CD14-positive monocyte (primary cell): ENCODE data around the gene ABCA3. TPM values are rescaled to one million over a fixed set of nuclear protein-coding genes. Genes with fewer than 3 reads are reported as not detected.

ENCODE experiments used
- DNase-seq, 3 donors: peaks; one replicate each; pipeline ENCODE4 v3.0.0-alpha.2; 2011 to 2022
- H2AFZ ChIP-seq: 2 replicates; pipeline ENCODE4 v1.6.0; 2012; ENCODE audit warnings: mild to moderate bottlenecking, low read depth, low read length, inconsistent platforms; ENCODE audit not compliant: insufficient read depth, poor library complexity, severe bottlenecking
- H3K27ac ChIP-seq, 2 donors: 1 replicate in 1 of 2; 2 replicates in 1 of 2; pipeline ENCODE4 v1.5.1; 2012 to 2013; ENCODE audit warnings: low read length in 2 of 2, control low read depth in 1 of 2, inconsistent platforms in 1 of 2, low read depth in 1 of 2, mild to moderate bottlenecking in 1 of 2
- H3K27me3 ChIP-seq, 2 donors: one replicate each; pipeline versions ENCODE4 v1.6.0 to v1.6.1; 2011 to 2013; ENCODE audit warnings: low read length in 2 of 2; ENCODE audit not compliant: control insufficient read depth in 2 of 2, insufficient read depth in 2 of 2
- H3K36me3 ChIP-seq, 2 donors: replicated peaks in 1 of 2; 1 replicate in 1 of 2; 2 replicates in 1 of 2; pipeline versions ENCODE4 v1.5.1 to v1.6.1; 2012 to 2013; ENCODE audit warnings: low read length in 2 of 2, control low read depth in 1 of 2, inconsistent platforms in 1 of 2, mild to moderate bottlenecking in 1 of 2; ENCODE audit not compliant: insufficient read depth in 2 of 2, control insufficient read depth in 1 of 2
- H3K4me1 ChIP-seq, 2 donors: 1 replicate in 1 of 2; 2 replicates in 1 of 2; pipeline versions ENCODE4 v1.5.1 to v1.6.1; 2012 to 2013; ENCODE audit warnings: low read length in 2 of 2, control low read depth in 1 of 2, inconsistent platforms in 1 of 2, mild to moderate bottlenecking in 1 of 2, moderate library complexity in 1 of 2; ENCODE audit not compliant: insufficient read depth in 2 of 2, control insufficient read depth in 1 of 2
- H3K4me2 ChIP-seq: replicated peaks from 2 replicates; pipeline ENCODE3; 2012; ENCODE audit warnings: low read length, moderate library complexity, mild to moderate bottlenecking; ENCODE audit not compliant: poor library complexity, severe bottlenecking; ENCODE audit errors: extremely low read depth
- H3K4me3 ChIP-seq, 3 experiments: fragments of 200-600 bp in 1 of 3; sonication (generic) in 1 of 3; replicated peaks in 1 of 3; 1 replicate in 2 of 3; 2 replicates in 1 of 3; pipeline ENCODE4 v1.5.1; 2011 to 2013; ENCODE audit warnings: low read length in 3 of 3, mild to moderate bottlenecking in 3 of 3, control low read depth in 2 of 3, low read depth in 2 of 3, inconsistent platforms in 1 of 3, moderate library complexity in 1 of 3
- H3K79me2 ChIP-seq: 2 replicates; pipeline ENCODE4 v1.6.0; 2012; ENCODE audit warnings: mild to moderate bottlenecking, control low read depth, inconsistent platforms, low read length, moderate library complexity; ENCODE audit not compliant: insufficient read depth
- H3K9ac ChIP-seq: 2 replicates; pipeline ENCODE4 v1.6.0; 2017; ENCODE audit warnings: low read length, mild to moderate bottlenecking; ENCODE audit not compliant: insufficient read depth, poor library complexity, severe bottlenecking
- H3K9me3 ChIP-seq, 2 donors: replicated peaks in 1 of 2; 1 replicate in 1 of 2; 2 replicates in 1 of 2; pipeline versions ENCODE4 v1.5.1 to v1.6.1; 2012 to 2013; ENCODE audit warnings: low read length in 2 of 2, control low read depth in 1 of 2; ENCODE audit not compliant: control insufficient read depth in 1 of 2, insufficient read depth in 1 of 2
- H4K20me1 ChIP-seq: 2 replicates; pipeline ENCODE4 v1.6.0; 2012; ENCODE audit warnings: mild to moderate bottlenecking, low read length, control low read depth, moderate library complexity; ENCODE audit not compliant: insufficient read depth
- H3K27ac Mint-ChIP-seq, 7 donors: one replicate each; pipeline ENCODE4 v1.8.0; 2020; ENCODE audit warnings: mild to moderate bottlenecking in 7 of 7, mixed read lengths in 7 of 7, moderate library complexity in 6 of 7, inconsistent platforms in 2 of 7
- H3K27me3 Mint-ChIP-seq, 3 donors: one replicate each; pipeline ENCODE4 v1.8.0; 2021 to 2022; ENCODE audit warnings: low read depth in 3 of 3, mild to moderate bottlenecking in 3 of 3, mixed read lengths in 3 of 3, moderate library complexity in 3 of 3, inconsistent platforms in 1 of 3
- H3K36me3 Mint-ChIP-seq, 2 donors: one replicate each; pipeline ENCODE4 v1.8.0; 2020; ENCODE audit warnings: mixed read lengths in 2 of 2, inconsistent platforms in 1 of 2, mild to moderate bottlenecking in 1 of 2
- H3K4me1 Mint-ChIP-seq: one replicate; pipeline ENCODE4 v1.8.0; 2020; ENCODE audit warnings: mild to moderate bottlenecking, mixed read lengths
- H3K4me3 Mint-ChIP-seq, 2 donors: one replicate each; pipeline ENCODE4 v1.8.0; 2020; ENCODE audit warnings: mild to moderate bottlenecking in 2 of 2, mixed read lengths in 2 of 2, moderate library complexity in 1 of 2
- H3K9me3 Mint-ChIP-seq, 7 donors: one replicate each; pipeline ENCODE4 v1.8.0; 2020 to 2022; ENCODE audit warnings: mixed read lengths in 7 of 7, mild to moderate bottlenecking in 6 of 7, moderate library complexity in 6 of 7, inconsistent platforms in 2 of 7
- CTCF ChIP-seq: fragments of 200-600 bp; IDR thresholded peaks from one replicate; pipeline ENCODE4 v1.8.0; 2022; ENCODE audit warnings: antibody characterized with exemption, mild to moderate bottlenecking
- WGBS: methylation state at CpG from one replicate; pipeline ENCODE4 v1.1.5; 2013; ENCODE audit warnings: missing lambda C conversion rate; ENCODE audit not compliant: insufficient coverage; 5-methylcytosine and 5-hydroxymethylcytosine counted together
- intact Hi-C, 2 donors: fragments of 100-400 bp; cut with micrococcal nuclease; formaldehyde crosslinking; loops; one replicate each; pipeline versions ENCODE4 v1.15.0 to v1.15.1; 2023
- polyA plus RNA-seq, 3 donors: library from polyadenylated mRNA; depleted of rRNA in 1 of 3; unstranded in 2 of 3; stranded (reverse) in 1 of 3; fragments of 300-500 nt in 2 of 3; fragments of >200 nt in 1 of 3; fragmentation: Illumina TruSeq in 2 of 3; gene quantifications; 1 replicate in 2 of 3; 2 replicates in 1 of 3; pipeline ENCODE4 v1.2.3, GENCODE V29; 2012 to 2021

The ABCA3 gene
- polyA plus RNA-seq, 3 donors: 0.06 to 1.2 (median 0.68) TPM

- no peak for DNase-seq
- 92% methylated on average over 14 of the region's 15 CpGs for WGBS
- peaks cover 8% of the 10 kb centered on the region for H3K4me1 Mint-ChIP-seq
Measured at GRCh38 chr16:2238838-2239675, 101.5 kb downstream of the ABCA3 start.

More at GRCh38 chr16:2238838-2239675, 101.5 kb downstream of the ABCA3 start:
- Histone ChIP-seq H3K79me2 (no peaks in the 10 kb centered on the region), H3K9me3 (no peaks in the 10 kb centered on the region), H3K9ac (no peak overlapping the region), H3K4me1 (peaks cover 5 to 6% of the 10 kb centered on the region in 2 donors), H3K4me3 (no peak overlapping the region), H3K27me3 (peaks cover 18 to 38% of the 10 kb centered on the region in 2 donors), H3K27ac (no peak overlapping the region), H2AFZ (no peak overlapping the region), H3K4me2 (no peak overlapping the region), H4K20me1 (peaks cover 25% of the 10 kb centered on the region), H3K36me3 (peaks cover 33 to 43% of the 10 kb centered on the region in 2 donors)
- Mint-ChIP-seq H3K9me3 (peaks cover 0 to 6% (median 0%) of the 10 kb centered on the region in 7 donors), H3K36me3 (peaks cover 38 to 61% of the 10 kb centered on the region in 2 donors), H3K4me3 (no peak overlapping the region), H3K27ac (no peak overlapping the region), H3K27me3 (peaks cover 32 to 49% (median 35%) of the 10 kb centered on the region in 3 donors)
- no peak for TF ChIP-seq CTCF
- intact Hi-C loops: no loop called here
